Ascending aorta (tissue), 2 donors: ENCODE measurements around the gene FKTN. TPM values are rescaled to one million over a fixed set of nuclear protein-coding genes. Genes with fewer than 3 reads are reported as not detected.

ENCODE experiments used
- DNase-seq, 2 donors: peaks; one replicate each; pipeline ENCODE4 v3.0.0-alpha.2; 2019; ENCODE audit warnings: low spot score in 2 of 2
- H3K27ac ChIP-seq, 2 donors: fragments of 200-600 bp; sonication (generic); one replicate each; pipeline ENCODE4 v1.5.1; 2016 to 2017; ENCODE audit warnings: mild to moderate bottlenecking in 1 of 2
- H3K27me3 ChIP-seq: fragments of 200-600 bp; sonication (generic); one replicate; pipeline ENCODE4 v1.5.1; 2017
- H3K36me3 ChIP-seq, 2 donors: fragments of 200-600 bp; sonication (generic); one replicate each; pipeline ENCODE4 v1.5.1; 2016
- H3K4me1 ChIP-seq, 2 donors: fragments of 200-600 bp; sonication (generic); one replicate each; pipeline ENCODE4 v1.5.1; 2016 to 2017; ENCODE audit warnings: mild to moderate bottlenecking in 1 of 2
- H3K4me3 ChIP-seq, 2 donors: fragments of 200-600 bp; sonication (generic); one replicate each; pipeline ENCODE4 v1.5.1; 2016 to 2017; ENCODE audit warnings: mild to moderate bottlenecking in 1 of 2
- H3K9me3 ChIP-seq, 2 donors: fragments of 200-600 bp; sonication (generic); one replicate each; pipeline ENCODE4 v1.5.1; 2016
- intact Hi-C: fragments of 100-400 bp; cut with DNase I; formaldehyde crosslinking; loops from one replicate; pipeline ENCODE4 v1.15.1; 2023
- total RNA-seq: library from RNA; depleted of rRNA; stranded (reverse); fragments of >200 nt; gene quantifications from one replicate; pipeline ENCODE4 v1.1.0, GENCODE V29; 2016
- TF ChIP-seq, protein P1 (sequence below), 3 experiments: fragments of 200-600 bp in 2 of 3; fragments of 450-650 bp in 1 of 3; sonication (generic) in 2 of 3; IDR thresholded peaks; one replicate each; pipeline ENCODE4 v1.5.1; 2016 to 2019; ENCODE audit warnings: antibody characterized with exemption in 3 of 3, mild to moderate bottlenecking in 1 of 3, moderate library complexity in 1 of 3

FKTN gene
- total RNA-seq, 1 donor from 2014 or later = 5.4 TPM

DNA sequence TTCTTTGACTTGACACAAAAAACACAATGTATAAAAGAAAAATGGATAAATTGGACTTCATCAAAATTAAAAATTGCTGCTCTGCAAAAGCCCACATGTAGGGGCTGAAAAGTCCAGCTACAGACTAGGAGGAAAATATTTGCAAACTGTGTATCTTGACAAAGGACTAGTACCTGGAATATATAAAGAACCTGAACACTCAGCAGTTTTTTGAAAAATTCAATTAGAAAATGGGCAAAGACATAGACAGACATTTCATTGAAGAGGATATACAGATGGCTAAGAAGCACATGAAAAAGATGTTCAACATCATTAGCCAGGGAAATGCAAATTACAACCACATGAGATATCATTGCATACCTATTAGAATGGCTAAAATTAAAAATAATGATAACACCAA lies 85.9 kb downstream of the FKTN start:
- no peak for DNase-seq
- Histone ChIP-seq H3K27me3 (no peaks in the 10 kb centered on the region), H3K36me3 (peaks cover 4 to 14% of the 10 kb centered on the region in 2 donors), H3K27ac (no peak overlapping the region), H3K4me1 (no peaks in the 10 kb centered on the region), H3K9me3 (no peaks in the 10 kb centered on the region), H3K4me3 (no peak overlapping the region)
- intact Hi-C loops = no loop called here
- TF ChIP-seq, protein P1, sequence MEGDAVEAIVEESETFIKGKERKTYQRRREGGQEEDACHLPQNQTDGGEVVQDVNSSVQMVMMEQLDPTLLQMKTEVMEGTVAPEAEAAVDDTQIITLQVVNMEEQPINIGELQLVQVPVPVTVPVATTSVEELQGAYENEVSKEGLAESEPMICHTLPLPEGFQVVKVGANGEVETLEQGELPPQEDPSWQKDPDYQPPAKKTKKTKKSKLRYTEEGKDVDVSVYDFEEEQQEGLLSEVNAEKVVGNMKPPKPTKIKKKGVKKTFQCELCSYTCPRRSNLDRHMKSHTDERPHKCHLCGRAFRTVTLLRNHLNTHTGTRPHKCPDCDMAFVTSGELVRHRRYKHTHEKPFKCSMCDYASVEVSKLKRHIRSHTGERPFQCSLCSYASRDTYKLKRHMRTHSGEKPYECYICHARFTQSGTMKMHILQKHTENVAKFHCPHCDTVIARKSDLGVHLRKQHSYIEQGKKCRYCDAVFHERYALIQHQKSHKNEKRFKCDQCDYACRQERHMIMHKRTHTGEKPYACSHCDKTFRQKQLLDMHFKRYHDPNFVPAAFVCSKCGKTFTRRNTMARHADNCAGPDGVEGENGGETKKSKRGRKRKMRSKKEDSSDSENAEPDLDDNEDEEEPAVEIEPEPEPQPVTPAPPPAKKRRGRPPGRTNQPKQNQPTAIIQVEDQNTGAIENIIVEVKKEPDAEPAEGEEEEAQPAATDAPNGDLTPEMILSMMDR (IDR thresholded peaks at IDR 0.05) = no peak

DNA sequence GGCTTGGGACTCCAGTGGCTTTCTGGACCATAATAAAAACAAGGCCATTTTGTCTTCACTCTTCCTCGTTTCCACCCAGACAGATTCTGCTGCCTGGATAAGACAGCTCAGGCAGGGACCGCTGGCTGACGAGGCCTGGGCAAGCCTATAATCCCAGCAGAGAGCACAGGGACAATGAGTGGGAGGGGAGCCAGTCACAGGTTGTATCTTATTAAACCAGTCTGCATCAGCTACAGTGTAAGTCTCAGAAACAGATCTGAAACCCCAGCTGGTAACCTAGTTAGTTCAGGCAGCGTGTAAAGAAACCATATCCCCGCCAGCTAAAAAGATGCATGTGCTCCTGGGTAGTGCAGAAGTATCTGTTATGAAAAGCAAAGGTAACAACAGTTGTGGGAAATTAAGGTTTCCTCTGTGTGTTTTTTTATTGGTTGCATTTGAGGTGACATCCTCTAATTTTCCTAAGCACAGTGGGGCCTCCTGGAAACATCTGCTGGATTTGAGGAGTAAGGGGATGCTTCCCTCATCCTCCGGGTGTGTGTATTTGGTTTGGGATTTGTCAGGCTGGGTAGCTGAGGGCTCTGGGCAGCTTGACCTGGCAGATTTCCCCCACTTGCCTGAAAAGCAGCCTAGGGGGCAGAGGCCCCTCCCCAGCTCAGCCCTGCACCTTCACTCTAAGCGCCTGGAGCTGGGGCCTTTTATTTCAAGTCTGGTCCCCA lies 89.1 kb downstream of the FKTN start:
- Histone ChIP-seq H3K36me3 (no peaks in the 10 kb centered on the region), H3K27ac (no peak overlapping the region), H3K9me3 (no peaks in the 10 kb centered on the region), H3K4me1 (no peaks in the 10 kb centered on the region), H3K4me3 (no peak overlapping the region), H3K27me3 (no peaks in the 10 kb centered on the region)
- intact Hi-C loops = no loop called here
- TF ChIP-seq, protein P1 (IDR thresholded peaks at IDR 0.05) = no peak
- no peak for DNase-seq

DNA sequence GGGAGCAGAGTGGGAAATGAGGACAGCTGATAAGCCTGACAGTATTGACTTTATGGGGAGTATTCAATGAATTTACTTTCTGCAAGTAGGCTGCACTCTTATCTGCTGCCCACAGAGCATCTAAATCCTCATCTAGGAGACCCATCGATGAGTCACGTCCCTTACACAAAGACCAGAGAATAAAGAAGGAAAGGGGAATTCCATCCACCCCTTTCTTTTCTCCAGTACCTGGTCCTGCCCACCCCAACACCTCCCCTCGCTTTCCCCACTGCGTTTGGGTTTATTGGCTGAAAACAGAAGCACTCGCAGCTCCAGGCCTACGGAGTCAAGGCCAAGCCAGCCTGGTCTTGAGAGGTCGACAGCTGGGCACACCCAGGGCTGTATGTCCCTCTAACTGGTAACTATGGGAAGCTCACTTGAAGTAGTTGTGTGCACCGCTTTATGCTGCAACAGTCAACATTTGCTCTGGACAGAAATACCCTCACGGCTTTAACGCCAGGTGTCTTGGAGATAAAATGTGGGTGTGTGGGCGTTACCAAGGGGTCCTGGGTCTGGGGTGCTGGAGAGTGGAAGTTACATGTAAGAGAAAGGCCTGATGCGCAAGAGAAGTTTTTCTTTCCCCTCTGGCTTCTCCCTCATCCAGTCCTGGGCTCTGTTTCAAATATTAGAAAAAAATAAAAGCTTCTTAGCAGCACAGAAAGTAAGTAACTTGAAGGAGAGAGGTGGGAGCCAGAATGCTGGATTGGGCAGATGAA lies 89.8 kb downstream of the FKTN start:
- no peaks in the 10 kb centered on the region for H3K9me3 ChIP-seq
- intact Hi-C loops = no loop called here
- H3K36me3 ChIP-seq = no peaks in the 10 kb centered on the region
- TF ChIP-seq, protein P1 (IDR thresholded peaks at IDR 0.05) = no peak
- H3K4me3 ChIP-seq = no peak overlapping the region
- no peaks in the 10 kb centered on the region for H3K4me1 ChIP-seq
- no peak for DNase-seq
- H3K27ac ChIP-seq = no peak overlapping the region
- H3K27me3 ChIP-seq = no peaks in the 10 kb centered on the region

DNA sequence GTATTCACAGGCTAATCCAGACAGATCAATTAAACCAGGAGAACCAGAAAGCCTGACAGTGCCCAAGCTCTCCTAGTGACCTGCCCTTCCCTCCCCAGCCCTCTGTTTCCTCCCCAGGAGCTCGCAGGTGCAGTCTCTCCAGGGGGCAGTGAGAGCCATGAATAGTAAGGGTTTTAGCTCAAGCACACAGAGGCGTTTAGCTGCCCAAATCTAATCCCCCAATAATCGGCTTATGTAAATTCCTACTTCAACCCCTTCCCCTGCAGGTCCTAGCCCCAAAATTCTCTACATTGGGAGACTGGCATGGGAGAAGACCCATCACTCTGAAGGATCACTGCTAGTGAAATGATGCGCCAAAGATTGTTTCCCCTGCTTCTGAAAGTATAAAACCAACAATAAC lies 93.9 kb downstream of the FKTN start:
- intact Hi-C loops = no loop called here
- Histone ChIP-seq H3K27ac (no peak overlapping the region), H3K4me3 (no peak overlapping the region), H3K9me3 (no peaks in the 10 kb centered on the region), H3K27me3 (no peaks in the 10 kb centered on the region), H3K4me1 (no peaks in the 10 kb centered on the region), H3K36me3 (no peaks in the 10 kb centered on the region)
- no peak for DNase-seq
- TF ChIP-seq, protein P1 (IDR thresholded peaks at IDR 0.05) = no peak

DNA sequence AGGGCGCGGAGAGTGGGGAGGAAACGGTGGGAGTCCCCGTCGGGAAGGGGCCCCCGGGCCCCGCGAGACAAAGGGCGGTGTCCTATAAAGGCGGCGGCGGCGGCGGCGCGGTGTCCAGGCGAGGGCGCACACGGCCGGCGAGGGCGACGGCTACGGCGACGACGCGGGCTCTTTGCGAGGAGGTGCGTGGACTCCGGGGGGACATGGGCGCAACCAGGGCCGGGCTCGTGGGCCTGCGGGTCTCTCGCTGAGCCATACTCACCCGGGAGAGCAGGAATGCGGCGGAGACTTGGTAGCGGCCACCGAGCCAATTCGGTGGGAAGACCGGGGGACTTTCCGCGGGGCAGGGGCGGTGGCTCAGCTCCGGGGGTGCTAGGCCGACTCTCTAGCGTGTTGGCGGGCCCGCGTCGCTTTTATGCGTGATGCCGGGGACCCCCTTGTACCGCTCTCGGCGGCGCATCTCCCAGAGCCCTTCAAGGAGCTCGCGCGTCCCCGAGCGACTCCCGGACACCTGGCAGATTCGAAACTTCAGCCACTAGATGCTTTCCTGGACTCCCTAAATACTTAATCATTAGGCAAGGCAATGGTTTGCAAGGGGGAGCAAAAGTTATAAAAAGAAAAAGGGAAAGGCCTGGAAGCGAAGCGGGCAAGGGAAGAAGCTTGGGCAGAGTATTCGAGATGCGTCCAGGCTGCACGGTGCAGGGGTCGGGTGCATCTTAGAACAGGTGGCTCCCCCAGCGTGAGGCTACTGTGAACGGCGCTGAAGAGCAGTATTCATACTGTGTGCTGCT lies 98.4 kb downstream of the FKTN start:
- peak overlapping the region; percentile 52 to 63 for H3K4me3 ChIP-seq
- intact Hi-C loops = no loop called here
- no peak for DNase-seq
- H3K36me3 ChIP-seq = no peaks in the 10 kb centered on the region
- TF ChIP-seq, protein P1 (IDR thresholded peaks at IDR 0.05) = peak in 1 of 3 experiments; percentile 30
- H3K27ac ChIP-seq = no peak overlapping the region
- H3K27me3 ChIP-seq = no peaks in the 10 kb centered on the region
- H3K4me1 ChIP-seq = no peaks in the 10 kb centered on the region
- H3K9me3 ChIP-seq = no peaks in the 10 kb centered on the region
